HG02571 (cell line): ENCODE measurements around the gene SHMT1.
"Not testable (repeated sequence)": the region's sequence is repeated elsewhere in the genome, so short reads cannot be mapped to it uniquely, and the experiment has no call there.

Experiments used
- ATAC-seq: cut with Tn5 transposase; IDR thresholded peaks from one replicate; pipeline ENCODE4 v1.9.1; 2021; ENCODE audit warnings: mild to moderate bottlenecking, moderate library complexity; ENCODE audit not compliant: unreplicated experiment

Gene SHMT1

GRCh38 chr17:18379246-18380146 is 16.1 kb upstream of the SHMT1 start:
- no peak for ATAC-seq

DNA sequence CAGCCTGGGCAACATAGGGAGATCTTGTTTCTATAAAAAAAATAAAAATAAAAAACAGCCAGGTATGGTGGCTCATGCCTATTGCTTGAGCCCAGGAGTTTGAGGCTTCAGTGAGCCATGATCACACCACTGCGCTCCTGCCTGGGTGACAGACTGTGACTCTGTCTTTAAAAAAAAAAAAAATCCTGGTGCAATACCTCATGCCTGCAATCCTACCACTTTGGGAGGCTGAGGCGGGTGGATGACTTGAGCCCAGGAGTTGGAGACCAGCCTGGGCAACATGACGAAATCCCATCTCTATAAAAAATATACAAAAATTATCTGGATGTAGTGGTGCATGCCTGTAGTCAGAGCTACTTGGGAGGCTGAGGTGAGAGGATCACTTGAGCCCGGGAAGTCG is 15.3 kb upstream of the SHMT1 start:
- ATAC-seq: not testable (repeated sequence)

- ATAC-seq: no peak
Observed at GRCh38 chr17:18378205-18378505, 14.8 kb upstream of the SHMT1 start.

GRCh38 chr17:18377437-18378204 is 14.3 kb upstream of the SHMT1 start, which contains the start of gene EVPLL:
Gene EVPLL, plus strand, starts transcription at chr17:18377778. Its CDS starts 3,160 bp downstream, at chr17:18380938.
- no peak for ATAC-seq

- no peak for ATAC-seq
Observed at GRCh38 chr17:18374216-18374615, 10.9 kb upstream of the SHMT1 start.

- not testable (repeated sequence) for ATAC-seq
Observed at GRCh38 chr17:18373181-18373580, 9.8 kb upstream of the SHMT1 start.

GRCh38 chr17:18371455-18371854 is 8.1 kb upstream of the SHMT1 start:
- ATAC-seq: no peak

GRCh38 chr17:18370761-18371160 is 7.4 kb upstream of the SHMT1 start:
- ATAC-seq: no peak

- no peak for ATAC-seq
Observed at GRCh38 chr17:18368946-18369345, 5.6 kb upstream of the SHMT1 start.

DNA sequence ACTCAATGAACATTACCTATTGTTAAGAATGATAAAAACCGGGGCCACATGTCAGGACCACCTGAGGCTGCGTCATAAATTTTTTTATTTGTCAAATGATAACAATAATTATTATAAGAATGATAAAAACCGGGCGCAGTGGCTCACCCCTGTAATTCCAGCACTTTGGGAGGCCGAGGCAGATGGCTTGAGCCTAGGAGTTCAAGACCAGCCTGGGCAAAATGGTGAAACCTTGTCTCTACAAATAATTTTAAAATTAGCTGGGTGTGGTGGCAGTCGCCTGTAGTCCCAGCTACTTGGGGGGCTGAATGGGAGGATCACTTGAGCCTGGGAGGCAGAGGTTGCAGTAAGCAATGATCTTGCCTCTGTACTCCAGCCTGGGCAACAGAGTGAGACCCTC is 816 bp upstream of the SHMT1 start:
- no peak for ATAC-seq

DNA sequence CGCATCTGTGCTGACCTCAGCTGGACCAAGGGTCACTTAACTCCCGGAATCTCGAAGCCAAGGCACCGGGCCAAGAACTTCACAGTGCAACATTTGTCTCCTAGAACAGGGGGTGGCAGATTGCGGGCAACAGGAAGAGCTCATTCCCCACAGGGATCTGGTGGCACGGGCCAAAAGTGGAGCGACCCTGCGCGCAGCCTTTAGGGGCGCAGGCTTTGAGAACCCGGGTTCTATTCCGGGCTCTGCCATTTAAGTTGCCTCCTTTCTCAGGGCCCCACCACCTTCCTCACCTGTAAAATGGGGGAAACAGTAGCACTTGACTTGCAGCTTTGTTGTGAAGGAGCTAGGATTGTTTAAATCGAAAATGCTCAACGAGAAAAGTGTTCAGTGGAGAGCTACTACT is 651 bp downstream of the SHMT1 start:
- no peak for ATAC-seq

DNA sequence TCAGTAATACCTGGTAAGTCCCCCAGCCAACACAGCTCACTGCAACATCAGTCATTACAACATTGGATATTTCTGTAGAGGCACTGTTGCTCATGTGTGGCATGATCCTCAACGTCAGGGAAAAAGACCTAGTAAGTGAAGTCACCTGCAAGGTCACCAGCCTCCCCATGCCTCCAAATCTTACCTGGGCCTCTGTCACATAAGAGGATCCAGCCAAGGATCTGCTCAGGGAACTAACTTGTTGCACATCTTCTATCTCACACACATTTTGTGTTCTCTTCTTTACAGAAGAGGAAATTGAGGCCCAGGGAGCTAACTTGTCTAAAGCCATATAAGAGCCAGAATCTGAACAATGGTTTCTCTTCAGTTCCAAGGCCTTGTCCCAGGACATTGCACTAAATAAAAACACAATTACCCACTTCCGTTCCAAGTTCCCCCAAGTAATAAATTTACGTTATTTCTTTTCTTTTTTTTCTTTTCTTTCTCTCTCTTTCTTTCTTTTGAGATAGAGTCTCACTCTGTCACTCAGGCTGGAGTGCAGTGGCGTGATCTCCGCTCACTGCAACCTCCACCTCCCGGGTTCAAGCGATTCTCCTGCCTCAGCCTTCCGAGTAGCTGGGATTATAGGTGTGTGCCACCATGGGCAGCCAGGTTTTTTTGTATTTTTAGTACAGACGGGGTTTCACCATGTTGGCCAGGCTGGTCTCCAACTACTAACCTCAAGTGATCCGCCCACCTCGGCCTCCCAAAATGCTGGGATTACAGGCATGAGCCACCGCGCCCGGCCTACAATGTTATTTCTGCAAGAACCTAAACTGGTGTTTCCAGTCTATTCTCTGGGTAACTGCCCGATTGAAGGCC is 1.3 kb downstream of the SHMT1 start:
- ATAC-seq: no peak

DNA sequence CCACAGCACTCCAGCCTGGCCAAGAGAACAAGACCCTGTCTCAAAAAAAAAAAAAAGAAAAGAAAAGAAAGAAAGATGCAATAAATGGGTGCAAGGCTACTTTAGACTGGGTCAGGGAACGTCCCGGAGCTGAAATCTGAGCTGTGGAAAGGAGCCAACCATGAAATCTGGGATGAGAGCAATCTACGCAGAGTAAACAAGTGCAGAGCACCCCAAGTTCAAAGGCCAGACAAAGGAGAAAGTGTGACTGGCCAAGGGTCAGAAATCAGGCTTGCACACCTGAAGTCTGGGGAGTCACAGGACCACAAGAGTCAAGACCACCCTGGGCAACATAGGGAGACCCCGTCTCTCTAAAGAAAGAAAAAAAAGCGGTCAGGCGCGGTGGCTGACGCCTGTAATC is 2.8 kb downstream of the SHMT1 start:
- no peak for ATAC-seq

DNA sequence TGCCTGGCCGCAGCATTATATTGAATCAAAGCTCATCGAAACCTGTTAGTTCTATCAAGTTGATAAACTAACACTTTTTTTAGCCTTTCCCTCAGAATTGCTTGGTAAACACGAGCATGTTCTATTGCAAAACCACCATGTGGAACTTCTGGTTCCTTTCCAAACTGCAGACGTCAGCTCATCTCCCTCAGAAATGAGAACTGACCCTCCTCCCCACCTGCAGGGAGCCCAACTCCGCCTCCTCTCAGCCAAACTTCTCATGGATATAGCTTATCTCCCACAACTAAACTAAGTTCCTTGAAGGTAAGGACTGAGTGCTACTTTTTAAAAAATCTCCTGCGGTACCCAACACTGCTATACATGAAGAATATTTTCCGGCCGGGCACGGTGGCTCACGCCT is 6.7 kb downstream of the SHMT1 start:
- ATAC-seq: no peak

- ATAC-seq: no peak
Observed at GRCh38 chr17:18353541-18353940, 9.8 kb downstream of the SHMT1 start.

DNA sequence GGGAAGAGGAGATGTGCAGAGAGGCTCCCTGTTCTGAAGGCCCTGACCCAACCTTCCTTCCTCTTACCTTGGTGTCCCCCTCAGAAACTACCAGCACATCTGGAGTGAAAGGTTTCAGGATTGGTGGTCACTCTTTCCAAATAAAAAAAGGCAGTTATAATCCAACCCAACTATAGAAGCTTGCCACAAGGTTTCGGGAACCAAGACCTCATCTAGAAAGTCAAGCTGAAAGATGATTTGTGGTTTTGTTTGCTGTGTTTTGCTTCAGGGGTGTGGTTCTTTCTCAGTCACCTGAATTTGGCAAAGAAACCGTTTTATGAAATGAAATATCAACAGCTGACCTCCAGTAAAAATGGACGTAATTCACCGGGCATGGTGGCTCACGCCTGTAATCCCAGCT is 19.3 kb downstream of the SHMT1 start:
- no peak for ATAC-seq

DNA sequence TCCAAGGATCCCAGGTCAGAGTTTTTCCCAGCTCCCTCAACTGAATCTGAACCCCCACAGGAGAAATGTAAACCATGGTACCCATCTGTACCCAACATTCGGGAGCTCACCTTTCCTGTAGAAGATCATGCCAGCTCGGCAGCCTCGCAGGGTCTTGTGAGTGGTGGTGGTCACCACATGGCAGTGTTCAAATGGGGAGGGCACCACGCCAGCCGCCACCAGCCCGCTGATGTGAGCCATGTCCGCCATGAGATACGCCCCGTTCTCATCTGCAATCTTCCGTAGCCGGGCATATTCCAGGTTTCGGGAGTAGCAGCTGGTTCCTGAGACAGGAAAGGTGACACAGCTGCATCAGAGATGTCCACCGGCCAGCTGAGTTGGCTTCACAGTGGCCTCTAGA is 23.4 kb downstream of the SHMT1 start:
- ATAC-seq: no peak

- ATAC-seq: not testable (repeated sequence)
Observed at GRCh38 chr17:18338158-18338557, 25.2 kb downstream of the SHMT1 start.

GRCh38 chr17:18332909-18333489 is 30.4 kb downstream of the SHMT1 start:
- ATAC-seq: no peak

GRCh38 chr17:18331879-18332278 is 31.5 kb downstream of the SHMT1 start:
- no peak for ATAC-seq

- ATAC-seq: no peak
Observed at GRCh38 chr17:18328643-18329204, 34.6 kb downstream of the SHMT1 start.
